OCI-LY1 (cell line): Measurements from ENCODE around the gene KIAA1755.

Source experiments
- EZH2 ChIP-seq: fragments of 200-600 bp; sonication (generic), shearing (Covaris generic); IDR thresholded peaks from 2 replicates; pipeline ENCODE4 v1.8.0; 2017; ENCODE audit warnings: borderline replicate concordance, mixed run types, mild to moderate bottlenecking, antibody characterized with exemption, low read length, moderate library complexity, mixed read lengths
- TF ChIP-seq, protein P1 (sequence below): fragments of 200-600 bp; sonication (generic), shearing (Covaris generic); IDR thresholded peaks from 2 replicates; pipeline ENCODE4 v1.5.1; 2017; ENCODE audit warnings: mild to moderate bottlenecking, antibody characterized with exemption, low read length, moderate library complexity, mixed read lengths

DNA sequence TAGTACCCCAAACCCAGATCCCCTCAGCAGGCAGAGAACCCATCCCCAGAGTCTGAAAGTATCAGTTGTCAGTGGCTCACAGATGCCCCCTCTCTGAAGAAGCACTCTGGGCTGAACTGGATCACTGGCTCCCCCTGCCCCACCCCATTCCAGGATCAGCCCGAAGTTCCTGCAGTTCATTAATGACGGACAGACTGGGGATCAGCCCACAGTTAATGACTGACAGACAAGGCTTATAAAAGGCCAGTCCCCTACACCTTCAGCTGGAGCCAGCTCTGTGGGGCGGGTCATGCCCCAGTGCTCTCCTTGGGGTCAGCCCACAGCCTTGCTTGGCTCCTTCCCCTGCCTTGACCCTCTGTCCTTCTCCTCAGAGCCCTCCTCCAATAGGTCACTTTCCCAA, 21.7 kb downstream of the KIAA1755 start:
- TF ChIP-seq, protein P1, sequence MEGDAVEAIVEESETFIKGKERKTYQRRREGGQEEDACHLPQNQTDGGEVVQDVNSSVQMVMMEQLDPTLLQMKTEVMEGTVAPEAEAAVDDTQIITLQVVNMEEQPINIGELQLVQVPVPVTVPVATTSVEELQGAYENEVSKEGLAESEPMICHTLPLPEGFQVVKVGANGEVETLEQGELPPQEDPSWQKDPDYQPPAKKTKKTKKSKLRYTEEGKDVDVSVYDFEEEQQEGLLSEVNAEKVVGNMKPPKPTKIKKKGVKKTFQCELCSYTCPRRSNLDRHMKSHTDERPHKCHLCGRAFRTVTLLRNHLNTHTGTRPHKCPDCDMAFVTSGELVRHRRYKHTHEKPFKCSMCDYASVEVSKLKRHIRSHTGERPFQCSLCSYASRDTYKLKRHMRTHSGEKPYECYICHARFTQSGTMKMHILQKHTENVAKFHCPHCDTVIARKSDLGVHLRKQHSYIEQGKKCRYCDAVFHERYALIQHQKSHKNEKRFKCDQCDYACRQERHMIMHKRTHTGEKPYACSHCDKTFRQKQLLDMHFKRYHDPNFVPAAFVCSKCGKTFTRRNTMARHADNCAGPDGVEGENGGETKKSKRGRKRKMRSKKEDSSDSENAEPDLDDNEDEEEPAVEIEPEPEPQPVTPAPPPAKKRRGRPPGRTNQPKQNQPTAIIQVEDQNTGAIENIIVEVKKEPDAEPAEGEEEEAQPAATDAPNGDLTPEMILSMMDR = no peak
- TF ChIP-seq EZH2 = no peak
